ENCODE data around the gene NRF1. TPM values are rescaled to one million over a fixed set of nuclear protein-coding genes. Genes with fewer than 3 reads are reported as not detected.
"Not testable (repeated sequence)": the region's sequence is repeated elsewhere in the genome, so short reads cannot be mapped to it uniquely, and the experiment has no call there.

Gene NRF1
- total and polyA plus RNA-seq, 4 donors: 6.9 to 33.3 (median 14.8) TPM

GRCh38 chr7:129574487-129574886, 37.0 kb upstream of the NRF1 start:
- DNase-seq: no peak
- WGBS, 2 donors: 56 to 66% methylated on average over 3 of the region's 3 CpGs
- Histone ChIP-seq H3K9ac (ENCODE audit: insufficient read depth in 1 of 2, low read length in 2 of 2) (no peak overlapping the region), H3K27ac (ENCODE audit: low read depth in 1 of 2, low read length in 1 of 2) (no peak overlapping the region), H3K4me3 (no peak overlapping the region), H3K36me3 (ENCODE audit: control insufficient read depth in 4 of 4, insufficient read depth in 4 of 4, low read length in 4 of 4) (no peaks in the 10 kb centered on the region), H3K27me3 (ENCODE audit: control insufficient read depth in 3 of 3, insufficient read depth in 3 of 3, low read length in 2 of 3) (no peaks in the 10 kb centered on the region), H3K9me3 (ENCODE audit: control insufficient read depth in 4 of 4, insufficient read depth in 3 of 4, low read length in 3 of 4) (peaks cover 0 to 8% (median 6%) of the 10 kb centered on the region in 4 donors), H3K4me1 (ENCODE audit: control insufficient read depth in 5 of 5, insufficient read depth in 5 of 5, low read length in 5 of 5) (no peaks in the 10 kb centered on the region)
- TF ChIP-seq CTCF (IDR thresholded peaks at IDR 0.05; ENCODE audit: control extremely low read depth, extremely low read depth): no peak
- no peak for ATAC-seq (ENCODE audit: insufficient read depth, low FRiP score)

GRCh38 chr7:129575699-129576098, 35.8 kb upstream of the NRF1 start:
- TF ChIP-seq CTCF (IDR thresholded peaks at IDR 0.05; ENCODE audit: control extremely low read depth, extremely low read depth): no peak
- DNase-seq: no peak
- Histone ChIP-seq H3K27me3 (ENCODE audit: control insufficient read depth in 3 of 3, insufficient read depth in 3 of 3, low read length in 2 of 3) (no peaks in the 10 kb centered on the region), H3K4me1 (ENCODE audit: control insufficient read depth in 5 of 5, insufficient read depth in 5 of 5, low read length in 5 of 5) (no peaks in the 10 kb centered on the region), H3K9me3 (ENCODE audit: control insufficient read depth in 4 of 4, insufficient read depth in 3 of 4, low read length in 3 of 4) (peaks cover 0 to 8% (median 6%) of the 10 kb centered on the region in 4 donors), H3K27ac (ENCODE audit: low read depth in 1 of 2, low read length in 1 of 2) (no peak overlapping the region), H3K4me3 (no peak overlapping the region), H3K9ac (ENCODE audit: insufficient read depth in 1 of 2, low read length in 2 of 2) (no peak overlapping the region), H3K36me3 (ENCODE audit: control insufficient read depth in 4 of 4, insufficient read depth in 4 of 4, low read length in 4 of 4) (no peaks in the 10 kb centered on the region)
- 87 to 89% methylated on average over 7 of the region's 7 CpGs for WGBS, 2 donors
- ATAC-seq (ENCODE audit: insufficient read depth, low FRiP score): no peak

DNA sequence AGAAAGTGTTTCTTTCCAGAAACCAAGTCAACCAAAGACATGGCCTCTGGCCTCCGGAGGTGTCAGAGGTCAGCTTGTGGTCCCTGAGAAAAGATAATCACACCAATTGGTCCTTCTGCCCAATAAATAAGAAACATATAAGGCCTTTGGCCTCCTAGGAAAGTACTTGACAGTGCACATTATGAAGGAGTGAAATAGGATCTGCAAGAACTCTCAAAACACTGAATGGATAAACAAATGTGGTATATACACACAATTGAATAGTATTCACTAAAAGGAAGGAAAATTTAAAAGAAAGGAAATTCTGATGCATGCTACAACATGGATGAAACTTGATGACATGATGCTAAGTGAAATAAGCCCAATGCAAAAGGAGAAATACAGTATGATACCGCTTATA, 35.4 kb upstream of the NRF1 start:
- Histone ChIP-seq H3K36me3 (ENCODE audit: control insufficient read depth in 4 of 4, insufficient read depth in 4 of 4, low read length in 4 of 4) (no peaks in the 10 kb centered on the region), H3K4me1 (ENCODE audit: control insufficient read depth in 5 of 5, insufficient read depth in 5 of 5, low read length in 5 of 5) (no peaks in the 10 kb centered on the region), H3K4me3 (no peak overlapping the region), H3K27ac (ENCODE audit: low read depth in 1 of 2, low read length in 1 of 2) (no peak overlapping the region), H3K9me3 (ENCODE audit: control insufficient read depth in 4 of 4, insufficient read depth in 3 of 4, low read length in 3 of 4) (peaks cover 0 to 8% (median 6%) of the 10 kb centered on the region in 4 donors), H3K27me3 (ENCODE audit: control insufficient read depth in 3 of 3, insufficient read depth in 3 of 3, low read length in 2 of 3) (no peaks in the 10 kb centered on the region), H3K9ac (ENCODE audit: insufficient read depth in 1 of 2, low read length in 2 of 2) (no peak overlapping the region)
- no peak for TF ChIP-seq CTCF (IDR thresholded peaks at IDR 0.05; ENCODE audit: control extremely low read depth, extremely low read depth)
- ATAC-seq (ENCODE audit: insufficient read depth, low FRiP score) (no peak), DNase-seq (no peak)
- WGBS, 2 donors: 94 to 100% methylated on average over 2 of the region's 2 CpGs

GRCh38 chr7:129578829-129579228, 32.7 kb upstream of the NRF1 start:
- WGBS, 2 donors: 94 to 98% methylated on average over 12 of the region's 12 CpGs
- Histone ChIP-seq H3K4me1 (ENCODE audit: control insufficient read depth in 5 of 5, insufficient read depth in 5 of 5, low read length in 5 of 5) (no peaks in the 10 kb centered on the region), H3K27me3 (ENCODE audit: control insufficient read depth in 3 of 3, insufficient read depth in 3 of 3, low read length in 2 of 3) (no peaks in the 10 kb centered on the region), H3K4me3 (no peak overlapping the region), H3K27ac (ENCODE audit: low read depth in 1 of 2, low read length in 1 of 2) (no peak overlapping the region), H3K9ac (ENCODE audit: insufficient read depth in 1 of 2, low read length in 2 of 2) (no peak overlapping the region), H3K36me3 (ENCODE audit: control insufficient read depth in 4 of 4, insufficient read depth in 4 of 4, low read length in 4 of 4) (no peaks in the 10 kb centered on the region), H3K9me3 (ENCODE audit: control insufficient read depth in 4 of 4, insufficient read depth in 3 of 4, low read length in 3 of 4) (peaks cover 0 to 11% (median 6%) of the 10 kb centered on the region in 4 donors)
- ATAC-seq (ENCODE audit: insufficient read depth, low FRiP score) (no peak), DNase-seq (no peak)
- no peak for TF ChIP-seq CTCF (IDR thresholded peaks at IDR 0.05; ENCODE audit: control extremely low read depth, extremely low read depth)

- not testable (repeated sequence) for ATAC-seq (ENCODE audit: insufficient read depth, low FRiP score); H3K36me3 ChIP-seq (ENCODE audit: control insufficient read depth in 4 of 4, insufficient read depth in 4 of 4, low read length in 4 of 4); H3K4me3 ChIP-seq; H3K27ac ChIP-seq (ENCODE audit: low read depth in 1 of 2, low read length in 1 of 2); H3K27me3 ChIP-seq (ENCODE audit: control insufficient read depth in 3 of 3, insufficient read depth in 3 of 3, low read length in 2 of 3); H3K9ac ChIP-seq (ENCODE audit: insufficient read depth in 1 of 2, low read length in 2 of 2); H3K4me1 ChIP-seq (ENCODE audit: control insufficient read depth in 5 of 5, insufficient read depth in 5 of 5, low read length in 5 of 5); DNase-seq
- WGBS, 2 donors: 88 to 94% methylated on average over 5 of the region's 5 CpGs
- H3K9me3 ChIP-seq (ENCODE audit: control insufficient read depth in 4 of 4, insufficient read depth in 3 of 4, low read length in 3 of 4): peaks cover 0 to 22% (median 12%) of the 10 kb centered on the region in 4 donors
Measured at GRCh38 chr7:129586179-129586578, 25.3 kb upstream of the NRF1 start.

All from lung (tissue), 12 donors.